ENCODE results near the gene PAWR. TPM values are rescaled to one million over a fixed set of nuclear protein-coding genes. Genes with fewer than 3 reads are reported as not detected.

PAWR gene
- total and polyA plus RNA-seq, 10 of the 15 experiments (the other 5 are each of a cell fraction or from before 2014, with no cell fraction given) = 8.1 to 70.6 (median 24.2) TPM

- CTCF ChIA-PET = interaction anchor here (0.6 to 4.6 kb wide), 14 partner anchors 9 to 278 kb away, joined by 3 to 27 read pairs (median 4); no protein-coding TSS in a partner anchor
- FAIRE-seq (peak; percentile 35), DNase-seq (ENCODE audit: low read depth, low spot score) (no peak), ATAC-seq (peak; percentile 5)
- peaks cover 64% of the 10 kb centered on the region for H3K79me2 ChIP-seq (ENCODE audit: control insufficient read depth, insufficient read depth, low read length)
- H3K9me3 ChIP-seq (replicated peaks; ENCODE audit: control insufficient read depth, insufficient read depth, low read length) = no peaks in the 10 kb centered on the region
- H3K4me1 ChIP-seq (ENCODE audit: control insufficient read depth, insufficient read depth, low read length) = 0 out of 2 replicates have a peak, but pooled peaks cover 5% of the 10 kb centered on the region
- H3K9ac ChIP-seq (ENCODE audit: control insufficient read depth, insufficient read depth, low read length) = peak overlapping the region; percentile 89
- RAD21 ChIA-PET (ENCODE audit: unreplicated experiment) = interaction anchor here (0.9 to 6.9 kb wide), 15 partner anchors 9 to 281 kb away, joined by 3 to 70 read pairs (median 4); no protein-coding TSS in a partner anchor
- H3K27ac ChIP-seq (ENCODE audit: control insufficient read depth, insufficient read depth) = peak overlapping the region; percentile 86
- no peaks in the 10 kb centered on the region for H3K27me3 ChIP-seq (replicated peaks in 1 of 2; ENCODE audit: control insufficient read depth in 2 of 2, insufficient read depth in 2 of 2, low read length in 1 of 2)
- intact Hi-C loops (cut with micrococcal nuclease; ENCODE audit: unreplicated experiment) (loop anchor here (2.0 to 5.0 kb wide), 3 partner anchors 41 to 140 kb away; no protein-coding TSS in a partner anchor), in situ Hi-C loops (cut with MboI) (loop anchor here (10.0 kb wide), 1 partner anchor 236 kb away; no protein-coding TSS in a partner anchor)
- POLR2A ChIA-PET = interaction anchor here (0.7 to 4.6 kb wide), 9 partner anchors 9 to 245 kb away, joined by 3 to 29 read pairs (median 4); no protein-coding TSS in a partner anchor
- H4K20me1 ChIP-seq (ENCODE audit: control insufficient read depth, insufficient read depth) = no peaks in the 10 kb centered on the region
- peak overlapping the region; percentile 94; the same call in 1 of the 2 replicates for H3K4me2 ChIP-seq (ENCODE audit: control insufficient read depth, insufficient read depth)
- no TSS peak for BruUV-seq (replicated peaks)
- H3K36me3 ChIP-seq (ENCODE audit: control insufficient read depth in 2 of 2, insufficient read depth in 2 of 2, low read length in 1 of 2) = no peaks in the 10 kb centered on the region
- whole genome bisulfite sequencing (ENCODE audit: insufficient coverage, insufficient replicate concordance, low lambda C conversion rate, missing lambda C conversion rate) = 0% methylated on average over 6 of the region's 6 CpGs
- peak overlapping the region; percentile 87 for H2AFZ ChIP-seq (ENCODE audit: control insufficient read depth, low read depth, low read length)
- peak overlapping the region; percentile 96 for H3K4me3 ChIP-seq
- SMC1A ChIA-PET (ENCODE audit: uncharacterized antibody, unreplicated experiment) = interaction anchor here (0.6 to 6.8 kb wide), 20 partner anchors 9 to 603 kb away, joined by 3 to 55 read pairs (median 4); no protein-coding TSS in a partner anchor
- TF ChIP-seq RCOR1 (conservative IDR thresholded peaks at IDR 0.05; ENCODE audit: low read depth, low read length) (no peak), NFIC (IDR thresholded peaks at IDR 0.05; ENCODE audit: low read depth, low read length) (peak; percentile 38; the same call in 1 of the 2 replicates), MEF2B (IDR thresholded peaks at IDR 0.05; ENCODE audit: partially characterized antibody, poor library complexity, severe bottlenecking) (peak; percentile 40), ZBTB40 (IDR thresholded peaks at IDR 0.05; ENCODE audit: borderline replicate concordance) (peak; percentile 71; the same call in 1 of the 2 replicates), ASH2L (IDR thresholded peaks at IDR 0.05; ENCODE audit: borderline replicate concordance, low read depth) (0 out of 2 replicates have a peak, but pooled peaks have one; percentile 47), NFYB (IDR thresholded peaks at IDR 0.05; ENCODE audit: insufficient read depth, low read depth, low read length) (no peak), IKZF1 (conservative IDR thresholded peaks at IDR 0.05) (no peak), ZNF207 (IDR thresholded peaks at IDR 0.05; ENCODE audit: borderline replicate concordance) (no peak), EP300 (IDR thresholded peaks at IDR 0.05; ENCODE audit: borderline replicate concordance in 1 of 2, control insufficient read depth in 1 of 2, low read depth in 2 of 2, low read length in 2 of 2) (0 out of 4 replicates have a peak, but pooled peaks of 1 of the 2 experiments have one; percentile 7), MTA2 (IDR thresholded peaks at IDR 0.05; ENCODE audit: low read depth) (0 out of 2 replicates have a peak, but pooled peaks have one; percentile 19), HCFC1 (IDR thresholded peaks at IDR 0.05; ENCODE audit: low read length) (no peak), SPI1 (IDR thresholded peaks at IDR 0.05; ENCODE audit: borderline replicate concordance, insufficient read depth, low read depth, low read length) (peak; percentile 91), ZBTB11 (CRISPR knock-in tag; IDR thresholded peaks at IDR 0.05) (no peak), RUNX3 (IDR thresholded peaks at IDR 0.05; ENCODE audit: low read length) (peak; percentile 28)
Observed at GRCh38 chr12:79688376-79689060, 2.2 kb downstream of the PAWR start.
